ENCODE results near the gene C2CD4A.
"Not testable (repeated sequence)": the region's sequence is repeated elsewhere in the genome, so short reads cannot be mapped to it uniquely, and the experiment has no call there.

The C2CD4A gene, protein sequence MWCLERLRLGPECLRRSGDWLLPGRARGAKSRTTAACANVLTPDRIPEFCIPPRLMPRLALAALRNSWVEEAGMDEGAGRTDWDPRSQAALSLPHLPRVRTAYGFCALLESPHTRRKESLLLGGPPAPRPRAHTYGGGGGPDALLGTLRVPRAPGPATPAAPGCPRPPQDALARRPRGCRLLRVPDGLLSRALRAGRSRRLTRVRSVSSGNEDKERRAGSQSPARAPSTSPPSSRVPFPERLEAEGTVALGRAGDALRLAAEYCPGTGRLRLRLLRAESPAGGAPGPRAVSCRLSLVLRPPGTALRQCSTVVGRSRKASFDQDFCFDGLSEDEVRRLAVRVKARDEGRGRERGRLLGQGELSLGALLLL

DNA sequence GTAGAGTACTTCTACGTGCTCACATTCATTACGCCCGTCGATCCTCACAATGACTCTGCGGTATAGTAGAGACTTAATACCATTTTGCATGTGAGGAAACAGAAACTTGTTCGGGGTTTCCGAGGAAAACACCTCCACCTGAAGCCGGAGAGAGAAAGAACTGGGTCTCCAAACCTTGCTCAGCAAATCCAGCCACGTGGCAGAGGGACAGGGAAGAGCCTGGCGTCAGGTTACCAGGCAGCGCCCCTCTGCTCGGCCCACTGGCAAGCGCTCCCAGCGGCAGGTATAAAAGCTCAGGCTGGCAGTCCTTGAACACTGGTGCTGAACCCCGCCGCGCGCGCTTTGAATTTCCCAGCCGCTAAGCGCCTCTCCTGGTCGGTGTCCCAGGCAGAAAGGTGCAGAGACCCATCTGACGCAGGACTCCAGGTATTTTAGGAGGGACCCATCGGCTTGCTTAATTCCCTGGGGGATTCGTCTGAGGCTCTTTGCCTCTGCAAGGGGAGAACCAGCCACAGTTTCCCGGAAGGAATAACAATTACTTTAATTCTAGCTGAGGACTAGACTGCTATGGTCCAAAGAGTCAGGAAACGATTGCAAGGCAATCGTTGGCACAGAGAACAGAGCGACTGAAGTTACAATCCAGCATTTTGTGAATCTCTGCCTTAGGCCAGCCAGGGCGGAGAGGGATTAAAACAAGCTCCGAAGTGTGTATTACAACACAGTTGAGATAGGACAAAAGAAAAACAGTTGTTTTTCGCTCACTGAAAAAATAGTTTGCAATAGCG lies at the start of gene C2CD4A:
Gene C2CD4A, plus strand, starts transcription at position 315 of the 785 bp plus-strand sequence. CDS start 637 bp downstream, outside the sequence.
- DNase-seq, result peak; percentile 42

DNA sequence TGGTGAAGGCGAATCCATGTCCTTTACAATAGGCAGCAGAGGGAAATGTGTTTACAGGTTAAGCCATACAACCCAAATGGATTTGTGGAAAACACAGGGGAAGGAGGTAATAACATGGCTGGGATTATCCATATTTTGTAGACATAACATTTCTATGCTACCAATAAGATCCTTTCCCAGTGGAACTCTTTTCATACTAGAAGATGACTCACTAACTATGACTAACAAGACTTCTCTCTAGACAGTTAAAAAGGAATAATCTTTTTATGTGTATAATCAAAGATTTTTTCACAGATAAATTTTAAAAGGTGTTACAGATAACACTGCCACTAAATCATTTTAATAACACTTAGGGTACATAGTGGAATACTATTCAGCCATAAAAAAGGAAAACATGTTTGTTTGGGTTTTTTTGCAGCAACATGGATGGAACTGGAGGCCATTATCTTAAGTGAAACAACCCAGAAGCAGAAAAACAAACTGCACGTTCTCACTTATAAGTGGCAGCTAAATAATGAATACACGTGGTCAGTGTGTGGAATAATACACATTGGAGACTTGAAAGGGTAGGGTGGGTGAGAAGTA lies 46.1 kb upstream of the C2CD4A start:
- DNase-seq, result no peak

DNA sequence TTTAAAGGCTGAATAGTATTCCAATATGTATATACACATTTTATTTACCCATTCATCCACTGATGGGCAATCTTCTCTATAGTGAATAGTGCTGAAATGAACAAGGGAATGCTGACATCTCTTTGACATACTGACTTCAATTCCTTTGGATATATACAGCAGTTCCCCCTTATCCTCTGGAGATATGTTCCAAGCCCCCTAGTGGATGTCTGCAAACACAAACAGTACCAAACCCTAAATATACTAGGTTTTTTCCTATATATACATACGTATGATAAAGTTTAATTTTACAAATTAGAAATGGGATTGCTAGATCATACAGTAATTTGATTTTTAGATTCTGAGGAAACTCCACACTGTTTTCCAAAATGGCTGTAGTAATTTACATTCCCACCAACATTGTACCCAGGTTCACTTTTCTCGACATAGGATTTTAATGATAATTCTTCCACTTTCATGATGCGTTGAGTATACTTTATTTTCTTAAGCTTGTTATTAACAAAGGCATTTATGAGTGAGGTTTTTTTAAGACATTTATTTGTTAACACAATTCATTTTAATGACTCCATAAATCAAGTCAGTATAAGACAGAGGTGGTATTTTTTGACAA lies 44.7 kb upstream of the C2CD4A start:
- DNase-seq, result no peak

DNA sequence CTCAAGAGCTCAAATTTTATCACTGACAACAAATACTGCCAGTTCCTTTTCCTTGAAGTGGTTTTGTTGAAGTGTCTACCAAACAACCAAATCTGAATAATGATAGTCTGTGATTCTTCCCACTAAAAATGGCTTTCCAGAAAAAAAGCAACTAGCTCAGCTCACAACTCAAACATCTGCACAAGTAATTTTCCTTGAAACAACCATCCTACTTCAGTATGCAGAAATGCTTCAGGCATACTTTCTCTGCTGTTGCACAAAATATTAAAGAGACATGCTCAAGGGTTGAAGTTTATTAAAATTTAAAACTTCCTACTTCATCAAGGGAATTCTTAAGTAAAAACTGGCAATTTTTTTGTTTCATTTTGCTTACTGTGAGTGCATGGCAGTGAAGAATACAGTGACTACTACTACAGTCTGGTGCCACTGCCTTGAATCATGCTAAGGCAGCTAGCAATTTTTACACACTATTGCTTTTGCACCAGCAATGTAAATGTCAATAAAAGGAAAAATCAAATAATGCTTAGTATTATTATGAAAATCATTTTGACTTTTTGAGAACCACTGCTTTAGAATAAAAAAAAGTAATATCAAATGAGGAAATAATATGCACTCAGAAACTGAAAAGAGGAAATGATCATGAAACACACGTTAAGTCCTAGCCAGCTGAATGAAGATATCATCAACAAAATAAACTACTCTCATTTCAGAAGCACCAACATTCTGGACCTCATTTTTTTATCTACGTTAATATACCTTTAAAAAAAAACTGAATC lies 40.1 kb upstream of the C2CD4A start:
- DNase-seq, result no peak

DNA sequence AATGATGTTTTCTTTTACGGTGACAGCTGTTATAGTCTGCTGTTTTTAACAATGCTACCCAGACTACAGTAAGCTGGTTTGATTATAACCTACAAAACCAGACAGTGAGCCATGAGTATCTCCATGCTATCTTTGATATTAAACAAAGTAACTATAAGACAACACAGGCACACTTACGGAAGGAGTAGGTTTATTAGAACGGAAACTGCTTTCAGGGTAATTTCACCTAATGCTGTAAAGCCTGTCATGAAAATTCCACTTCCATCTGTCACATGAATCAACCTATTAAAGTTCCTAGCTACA lies 39.6 kb upstream of the C2CD4A start:
- DNase-seq, result no peak

DNA sequence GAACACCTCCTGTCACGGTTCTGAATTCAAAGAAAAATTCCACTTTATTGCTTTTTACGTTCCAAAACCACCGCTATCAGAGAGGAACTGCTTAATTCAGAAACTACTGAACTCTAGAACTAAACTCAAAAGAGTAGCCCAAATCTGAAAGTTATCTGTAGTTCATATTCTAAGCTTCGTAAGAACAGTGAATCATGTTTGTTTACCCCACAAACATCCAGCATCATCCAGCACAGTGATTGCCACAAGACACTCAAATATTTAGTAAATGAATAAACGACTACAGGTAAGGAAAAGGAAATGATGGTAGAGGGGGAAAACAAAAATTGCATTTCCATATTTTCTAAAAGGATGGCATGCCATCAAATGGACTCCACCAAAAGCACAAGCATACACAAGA lies 38.9 kb upstream of the C2CD4A start:
- DNase-seq, result no peak

DNA sequence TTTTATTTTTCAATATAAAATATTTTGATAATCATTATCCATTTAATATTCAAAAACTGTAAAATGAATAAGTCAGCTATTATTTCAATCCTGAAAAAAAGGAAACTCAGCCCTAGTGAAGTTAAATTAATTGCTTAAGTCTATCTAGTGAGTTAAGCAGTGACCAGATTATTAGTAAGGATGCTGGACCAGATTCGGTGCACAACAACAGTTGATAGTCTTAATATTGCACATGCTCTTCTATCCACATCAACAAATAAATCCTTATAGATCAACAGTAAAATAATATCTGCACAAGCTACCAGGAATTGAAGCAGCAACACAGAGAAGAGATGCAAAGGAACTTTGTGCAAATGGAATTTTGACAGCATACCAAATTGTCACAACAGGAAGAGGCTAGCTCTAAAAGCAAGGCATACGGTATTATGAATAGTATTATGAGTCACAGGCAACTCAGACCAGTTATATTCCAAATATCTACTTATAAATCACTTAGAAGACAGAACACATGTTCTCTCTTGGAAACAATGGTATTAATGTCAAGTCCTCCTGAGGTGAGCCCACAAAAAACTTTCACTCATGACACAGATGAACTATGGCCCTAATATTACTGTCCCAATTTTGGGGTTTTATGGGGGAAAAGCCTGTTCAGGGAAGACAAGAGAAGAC lies 31.4 kb upstream of the C2CD4A start:
- no peak for DNase-seq

DNA sequence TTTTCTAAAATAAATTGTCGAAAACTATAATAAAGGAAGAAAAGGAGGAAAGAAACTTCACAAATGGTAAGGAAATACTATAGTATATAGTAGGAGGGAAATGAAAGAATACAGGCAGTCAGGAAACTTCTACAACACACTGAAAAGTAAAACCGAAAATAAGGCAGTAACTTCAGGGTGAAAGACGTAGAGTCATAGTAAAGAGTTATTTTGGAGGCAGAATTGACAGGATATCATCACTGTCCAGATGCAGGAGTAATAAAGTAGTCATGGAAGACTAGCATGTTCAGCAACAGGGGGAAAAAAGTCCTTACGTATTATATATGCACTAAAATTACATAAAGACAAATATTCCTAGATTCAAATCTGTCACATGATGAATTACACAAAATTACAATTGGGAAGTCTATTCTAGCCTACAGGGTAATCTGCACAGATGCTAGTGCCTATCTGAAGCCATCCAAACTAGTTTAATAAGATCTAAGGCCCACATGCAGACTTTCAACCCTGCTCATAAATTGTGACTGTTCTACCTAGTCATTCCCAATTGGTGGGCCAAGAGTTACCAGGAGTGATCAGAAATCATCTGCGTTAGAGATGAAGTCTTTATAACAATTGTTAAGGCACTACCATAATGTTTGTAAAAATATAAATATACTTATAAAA lies 20.6 kb upstream of the C2CD4A start:
- no peak for DNase-seq

DNA sequence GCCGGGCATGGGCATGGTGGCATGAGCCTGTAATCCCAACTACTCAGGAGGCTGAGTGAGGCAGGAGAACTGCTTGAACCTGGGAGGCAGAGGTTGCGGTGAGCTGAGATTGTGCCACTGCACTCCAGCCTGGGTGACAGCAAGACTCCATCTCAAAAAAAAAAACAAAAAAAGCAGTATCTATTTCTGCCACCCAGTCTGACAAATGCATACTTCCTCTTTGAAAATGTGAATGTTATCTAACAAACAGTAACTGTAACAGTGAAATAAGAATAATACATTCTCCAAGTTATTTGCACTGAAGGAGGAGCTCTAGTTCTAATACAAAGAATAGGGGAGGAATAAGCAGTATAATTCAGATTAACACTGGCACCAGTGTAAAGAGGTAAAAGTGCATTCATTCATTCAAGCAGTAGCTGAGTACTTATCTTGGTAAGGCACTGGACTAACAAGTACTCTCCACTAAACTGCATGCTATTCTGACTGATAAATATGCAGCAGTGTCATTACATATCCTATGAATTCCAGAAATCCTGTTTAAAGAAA lies 19.4 kb upstream of the C2CD4A start:
- DNase-seq, result no peak

DNA sequence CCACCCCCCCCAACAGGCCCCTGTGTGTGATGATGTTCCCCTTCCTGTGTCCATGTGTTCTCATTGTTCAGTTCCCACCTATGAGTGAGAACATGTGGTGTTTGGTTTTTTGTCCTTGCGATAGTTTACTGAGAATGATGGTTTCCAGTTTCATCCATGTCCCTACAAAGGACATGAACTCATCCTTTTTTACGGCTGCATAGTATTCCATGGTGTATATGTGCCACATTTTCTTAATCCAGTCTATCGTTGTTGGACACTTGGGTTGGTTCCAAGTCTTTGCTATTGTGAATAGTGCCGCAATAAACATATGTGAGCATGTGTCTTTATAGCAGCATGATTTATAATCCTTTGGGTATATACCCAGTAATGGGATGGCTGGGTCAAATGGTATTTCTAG lies 18.5 kb upstream of the C2CD4A start:
- DNase-seq, result not testable (repeated sequence)

DNA sequence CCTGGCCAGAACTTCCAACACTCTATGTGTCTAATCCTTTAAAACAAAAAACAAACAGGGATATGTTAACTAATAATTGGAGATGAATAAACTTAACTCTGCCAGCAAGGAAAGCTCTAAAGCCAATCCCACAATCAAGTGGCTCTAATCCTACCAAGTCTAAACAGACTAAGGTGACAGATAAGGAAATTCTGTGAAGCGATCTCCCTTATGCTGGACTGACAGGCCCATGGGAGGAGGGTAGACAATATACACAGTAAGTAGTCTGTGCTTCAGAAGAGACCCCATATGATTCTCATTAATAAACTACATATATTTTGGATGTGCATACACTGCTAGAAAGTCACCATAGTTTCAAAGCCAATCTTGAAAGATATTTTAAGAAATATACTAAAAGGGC lies 16.7 kb upstream of the C2CD4A start:
- no peak for DNase-seq

DNA sequence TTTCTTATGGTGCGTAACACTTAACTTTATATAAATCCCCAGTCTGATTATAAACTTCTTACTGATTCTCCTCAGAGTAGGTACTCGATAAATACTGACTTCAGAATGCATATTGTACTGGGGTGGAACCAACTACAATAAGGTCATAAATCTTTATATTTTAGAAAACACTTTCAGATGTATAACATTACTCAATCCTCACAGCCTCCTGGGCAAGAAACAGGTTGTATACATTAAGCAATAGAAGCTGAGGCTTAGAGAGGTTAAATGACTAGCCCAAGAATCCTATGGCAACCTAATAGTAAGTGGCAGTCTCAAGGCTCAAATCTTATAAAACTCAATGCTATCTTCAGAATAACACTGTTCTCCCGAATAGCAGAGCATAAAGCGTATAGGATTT lies 15.6 kb upstream of the C2CD4A start:
- DNase-seq, result no peak

DNA sequence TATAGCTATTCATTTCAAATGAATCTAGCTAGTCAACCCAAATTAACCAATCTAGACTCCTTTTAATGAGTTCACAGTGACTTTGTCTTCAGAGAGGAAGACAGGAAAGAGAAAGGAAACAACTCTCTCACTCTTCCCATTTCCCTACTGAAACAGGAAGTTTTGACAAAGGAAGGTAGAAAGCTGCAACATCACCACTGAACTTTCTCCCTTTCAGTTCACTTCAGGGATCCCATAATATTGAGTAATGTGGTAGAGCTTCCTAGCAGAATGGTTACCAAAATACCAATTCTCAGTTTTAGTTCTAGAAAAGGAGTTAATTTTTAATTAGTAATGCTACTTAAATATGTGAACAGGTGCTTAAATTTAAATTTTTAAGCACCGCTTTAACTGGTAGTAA lies 14.1 kb upstream of the C2CD4A start:
- no peak for DNase-seq

DNA sequence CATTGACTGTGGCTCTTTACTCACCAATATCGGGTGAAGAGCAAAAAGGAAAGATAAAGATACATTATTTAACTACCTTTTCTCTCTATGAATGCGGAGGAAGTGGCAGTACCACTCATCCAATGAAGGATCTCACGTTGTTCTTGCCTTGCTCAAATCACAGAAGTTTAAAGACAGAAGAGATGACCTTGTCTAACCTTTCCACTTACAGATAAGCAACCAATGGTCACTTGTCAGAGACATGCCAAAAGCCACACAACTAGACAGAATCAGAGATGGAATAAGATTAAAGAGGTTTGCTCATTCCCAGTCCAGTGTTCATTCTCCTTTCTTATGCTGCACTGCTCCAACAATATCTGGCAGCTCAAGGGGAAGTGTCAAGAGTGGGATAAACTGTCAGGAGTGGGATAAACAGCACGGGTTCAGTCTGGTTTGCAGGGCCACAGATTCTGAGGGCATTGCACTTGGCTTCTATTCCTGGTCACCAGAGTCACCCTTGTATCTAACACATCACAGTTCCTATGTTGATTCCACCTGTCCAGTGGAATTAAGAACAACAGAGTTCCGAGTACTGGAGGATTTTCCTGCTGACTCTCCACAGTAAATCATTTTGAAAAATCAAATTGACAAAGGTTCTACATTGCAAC lies 13.2 kb upstream of the C2CD4A start:
- DNase-seq, result no peak

DNA sequence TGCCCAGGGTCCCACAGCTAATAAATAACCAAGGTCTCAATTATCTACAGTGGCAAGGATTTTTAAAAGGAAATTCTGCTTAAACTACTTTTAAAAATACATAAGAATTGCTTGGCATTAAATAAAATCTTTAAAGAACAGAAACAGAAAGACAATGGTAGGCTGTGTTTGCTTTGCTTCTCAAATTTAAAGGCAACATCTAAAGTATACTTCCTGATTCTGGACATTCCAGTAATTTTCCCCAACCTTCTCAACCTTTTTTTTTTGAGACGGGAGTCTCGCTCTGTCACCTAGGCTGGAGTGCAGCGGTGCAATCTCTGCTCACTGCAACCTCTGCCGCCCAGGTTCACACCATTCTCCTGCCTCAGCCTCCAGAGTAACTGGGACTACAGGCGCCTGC lies 11.8 kb upstream of the C2CD4A start:
- DNase-seq, result no peak

DNA sequence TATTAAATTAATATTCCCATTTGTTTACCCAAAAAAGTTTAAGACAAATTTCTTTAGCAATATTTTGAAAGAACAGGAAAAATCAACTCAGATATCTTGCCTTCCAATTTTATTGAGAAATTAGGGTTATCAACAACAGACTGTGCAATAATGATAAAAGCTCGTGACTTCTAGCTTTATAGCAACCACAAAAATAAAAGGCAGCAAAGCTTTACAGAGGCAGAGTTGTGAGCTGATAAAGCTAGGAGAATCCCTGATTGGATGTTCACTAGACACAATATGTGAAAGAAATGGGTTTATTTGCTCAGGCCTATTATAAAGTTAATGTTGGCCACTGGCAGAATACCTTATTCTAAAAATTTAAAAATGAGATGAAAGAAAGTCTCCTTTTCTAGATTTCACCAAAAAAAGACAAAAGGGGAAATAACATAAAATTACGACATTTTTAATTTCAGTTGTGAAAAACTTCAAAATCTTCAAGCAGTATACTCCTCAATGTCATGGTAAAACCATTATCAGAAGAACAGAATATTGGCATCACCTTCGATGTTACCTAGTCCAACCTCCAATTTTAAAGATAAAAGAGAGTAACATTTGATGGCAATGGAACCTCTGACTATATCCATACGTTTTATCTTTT lies 9.3 kb upstream of the C2CD4A start:
- DNase-seq, result no peak

DNA sequence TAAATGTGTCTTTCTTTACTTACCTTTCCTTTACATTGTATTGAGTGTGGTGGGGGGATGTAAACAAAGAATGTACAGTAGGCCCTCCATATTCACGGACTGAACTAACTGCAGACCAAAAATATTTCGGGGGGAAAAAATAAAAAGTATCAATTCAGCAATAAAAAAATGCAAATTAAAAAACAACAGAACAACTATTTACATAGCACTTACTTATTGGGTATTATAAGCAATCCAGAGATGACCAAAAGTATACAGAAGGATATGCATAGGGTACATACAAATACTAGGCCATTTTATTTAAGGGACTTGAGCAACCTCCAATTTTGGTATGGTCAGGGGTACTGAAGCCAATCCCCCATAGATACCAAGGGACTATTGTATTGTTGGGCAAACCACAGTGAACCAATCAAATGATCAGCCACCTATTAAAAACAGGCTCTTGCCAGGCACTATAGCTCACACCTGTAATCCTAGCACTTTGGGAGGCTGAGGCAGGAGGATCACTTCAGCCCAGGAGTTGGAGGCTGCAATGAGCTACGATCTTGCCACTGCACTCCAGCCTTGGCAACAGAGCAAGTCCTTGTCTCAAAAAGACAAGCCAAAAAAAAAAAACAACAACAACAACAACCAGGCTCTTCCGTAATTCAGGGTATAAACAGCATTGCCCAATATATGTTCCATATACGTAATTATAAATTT lies 8.3 kb upstream of the C2CD4A start:
- DNase-seq, result no peak

DNA sequence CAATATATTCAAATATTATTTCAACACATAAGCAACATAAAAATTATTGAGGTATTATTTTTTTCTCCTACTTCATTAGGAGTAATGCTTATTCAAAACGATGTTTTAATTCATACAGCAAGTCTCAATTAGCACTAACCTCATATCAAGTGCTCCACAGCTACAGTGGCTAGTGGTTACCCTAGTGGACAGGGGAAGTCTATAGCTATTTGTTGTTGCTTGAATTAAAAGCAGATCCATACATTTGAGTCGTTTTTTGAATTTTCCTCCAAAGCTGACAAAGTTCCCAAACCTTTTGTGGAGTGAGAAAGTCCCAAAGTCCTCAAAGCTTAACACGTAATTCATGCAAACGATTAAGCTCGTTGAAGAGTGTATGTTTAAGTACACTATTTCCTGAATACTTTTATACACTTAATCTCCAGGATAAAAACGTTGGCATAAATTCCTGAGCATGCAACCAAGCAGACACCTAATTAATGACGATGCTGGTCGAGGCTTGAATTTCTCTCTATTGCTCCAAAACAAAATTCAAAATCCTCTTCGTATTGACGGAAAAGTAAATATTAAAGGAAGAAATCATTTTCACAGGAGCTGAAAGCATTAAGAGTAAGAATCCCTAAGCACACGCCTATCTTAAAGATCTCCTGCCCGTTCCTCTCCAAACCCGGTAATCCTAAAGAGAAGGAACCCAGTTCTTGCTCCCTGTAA lies 7.5 kb upstream of the C2CD4A start:
- DNase-seq, result no peak

DNA sequence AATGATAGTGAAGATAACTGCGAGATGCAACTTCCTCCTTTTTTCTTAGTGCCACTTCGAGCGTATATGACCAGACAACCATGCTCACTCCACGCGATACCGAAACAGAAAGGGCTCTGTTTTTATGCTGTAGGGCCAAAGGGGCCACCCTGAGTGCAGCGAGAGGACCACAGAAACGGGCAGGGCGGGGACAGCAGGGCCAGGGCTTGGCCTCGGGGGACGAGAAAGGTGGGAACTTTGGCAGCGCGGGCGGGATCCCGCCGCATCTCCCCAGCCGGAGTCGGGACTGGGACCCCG lies 7.0 kb upstream of the C2CD4A start:
- peak; percentile 76 for DNase-seq
